OCI-LY7 (cell line): Measurements from ENCODE around the gene TMC8. TPM values are rescaled to one million over a fixed set of nuclear protein-coding genes. Genes with fewer than 3 reads are reported as not detected.

Experiments used
- BruUV-seq: library from RNA; stranded (reverse); fragments of 400-500 nt; replicated peaks from 2 replicates; lab custom pipeline; 2021; lab: Mats Ljungman, UMichigan
- CTCF ChIA-PET: fragments of 300-600 bp; sonication (Branson Sonifier 250); formaldehyde crosslinking; loops from one replicate; lab custom pipeline; 2022; ENCODE audit warnings: antibody characterized with exemption; ENCODE audit not compliant: unreplicated experiment; lab: Charles Lee
- POLR2A ChIA-PET: fragments of 300-600 bp; sonication (Branson Sonifier 250); formaldehyde crosslinking; loops from one replicate; lab custom pipeline; 2022; ENCODE audit warnings: antibody characterized with exemption; lab: Charles Lee
- DNase-seq: peaks from one replicate; pipeline ENCODE4 v3.0.0-alpha.2; 2015; ENCODE audit warnings: low spot score
- H2AFZ ChIP-seq: fragments of 200-600 bp; sonication (generic), shearing (Covaris generic); 2 replicates; pipeline ENCODE4 v1.6.1; 2014; ENCODE audit warnings: mild to moderate bottlenecking, antibody characterized with exemption, low read length, moderate library complexity
- H3K27ac ChIP-seq: fragments of 200-600 bp; sonication (generic); 2 replicates; pipeline ENCODE4 v1.5.1; 2014; ENCODE audit warnings: mixed run types, low read depth, mild to moderate bottlenecking, moderate library complexity, low read length, inconsistent platforms; ENCODE audit not compliant: poor library complexity, severe bottlenecking
- H3K36me3 ChIP-seq: fragments of 200-600 bp; sonication (generic); 2 replicates; pipeline ENCODE4 v1.6.1; 2014; ENCODE audit warnings: mild to moderate bottlenecking, antibody characterized with exemption, low read length, moderate library complexity, mixed read lengths; ENCODE audit not compliant: insufficient read depth
- H3K4me1 ChIP-seq: fragments of 200-600 bp; sonication (generic); 2 replicates; pipeline ENCODE4 v1.5.1; 2014; ENCODE audit warnings: mild to moderate bottlenecking, low read length; ENCODE audit not compliant: insufficient read depth, poor library complexity, severe bottlenecking
- H3K4me2 ChIP-seq: fragments of 200-600 bp; sonication (generic); 2 replicates; pipeline ENCODE4 v1.6.1; 2014; ENCODE audit warnings: mild to moderate bottlenecking, low read length
- H3K4me3 ChIP-seq: fragments of 200-600 bp; sonication (generic); 2 replicates; pipeline ENCODE4 v1.5.1; 2014; ENCODE audit warnings: mild to moderate bottlenecking, low read depth, low read length; ENCODE audit not compliant: poor library complexity, severe bottlenecking
- H3K79me2 ChIP-seq: fragments of 200-600 bp; sonication (generic); 2 replicates; pipeline ENCODE4 v1.6.1; 2016; ENCODE audit warnings: low read depth, mild to moderate bottlenecking, low read length, moderate library complexity, mixed read lengths; ENCODE audit not compliant: insufficient read depth
- H3K9me2 ChIP-seq: fragments of 200-600 bp; sonication (generic); 2 replicates; pipeline ENCODE4 v1.6.1; 2016; ENCODE audit warnings: mild to moderate bottlenecking, low read length, mixed read lengths; ENCODE audit not compliant: insufficient read depth
- H3K9me3 ChIP-seq: fragments of 200-600 bp; sonication (generic); 2 replicates; pipeline ENCODE4 v1.6.1; 2014; ENCODE audit warnings: mild to moderate bottlenecking, mixed run types, low read length, mixed read lengths
- H4K20me1 ChIP-seq: fragments of 200-600 bp; sonication (generic); 2 replicates; pipeline ENCODE4 v1.6.1; 2014; ENCODE audit warnings: mild to moderate bottlenecking, antibody characterized with exemption, low read length, moderate library complexity, mixed read lengths; ENCODE audit not compliant: insufficient read depth
- EZH2phosphoT487 ChIP-seq: fragments of 200-600 bp; sonication (generic); IDR thresholded peaks from 2 replicates; pipeline ENCODE4 v1.6.1; 2018; ENCODE audit warnings: low read depth, borderline replicate concordance, mild to moderate bottlenecking, mixed run types, antibody characterized with exemption, low read length, moderate library complexity, mixed read lengths
- intact Hi-C: fragments of 100-400 bp; cut with micrococcal nuclease; formaldehyde crosslinking; loops from one replicate; pipeline ENCODE4 v1.10.0; 2022; ENCODE audit not compliant: unreplicated experiment
- total RNA-seq, 2 experiments: library from RNA; depleted of rRNA in 1 of 2; stranded (reverse); fragments of >200 nt in 1 of 2; shearing (Covaris generic) in 1 of 2; gene quantifications; 2 replicates each; pipeline ENCODE4 v1.2.3, GENCODE V29; 2014 to 2022
- TF ChIP-seq, protein P1 (sequence below): fragments of 200-600 bp; sonication (generic); conservative IDR thresholded peaks from 2 replicates; pipeline ENCODE4 v1.5.1; 2014; ENCODE audit warnings: mild to moderate bottlenecking, antibody characterized with exemption, low read length, moderate library complexity, mixed read lengths

The TMC8 gene
- total RNA-seq, 2 experiments from 2014 or later, result 83.8 to 236 TPM

DNA sequence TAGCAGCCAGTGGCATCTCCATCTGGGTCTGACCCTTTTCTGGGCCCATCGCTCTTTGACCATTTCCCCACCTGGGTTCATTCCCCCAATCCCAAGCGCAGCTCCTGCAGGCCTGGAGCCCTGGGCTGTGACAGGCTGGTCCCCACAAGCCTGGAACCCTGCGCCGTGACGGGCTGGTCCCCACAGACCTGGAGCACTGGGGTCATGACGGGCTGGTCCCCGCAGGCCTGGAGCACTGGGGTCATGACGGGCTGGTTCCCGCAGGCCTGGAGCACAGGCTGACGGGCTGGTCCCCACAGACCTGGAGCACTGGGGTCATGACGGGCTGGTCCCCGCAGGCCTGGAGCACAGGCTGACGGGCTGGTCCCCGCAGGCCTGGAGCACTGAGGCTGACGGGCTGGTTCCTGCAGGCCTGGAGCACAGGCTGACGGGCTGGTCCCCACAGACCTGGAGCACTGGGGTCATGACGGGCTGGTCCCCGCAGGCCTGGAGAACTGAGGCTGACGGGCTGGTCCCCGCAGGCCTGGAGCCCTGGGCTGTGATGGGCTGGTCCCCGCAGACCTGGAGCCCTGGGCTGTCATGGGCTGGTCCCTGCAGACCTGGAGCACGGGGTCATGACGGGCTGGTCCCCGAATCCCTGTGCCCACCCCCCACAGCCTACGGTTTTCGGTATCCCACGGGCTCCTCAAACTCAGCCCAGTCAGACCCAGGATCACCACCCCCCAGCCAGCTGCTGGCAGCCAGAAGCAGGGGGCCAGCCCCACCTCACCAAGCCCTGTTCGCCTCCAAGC is 18.6 kb upstream of the TMC8 start:
- Histone ChIP-seq H3K4me1 (no peaks in the 10 kb centered on the region), H3K79me2 (no peaks in the 10 kb centered on the region), H3K27ac (no peak overlapping the region), H4K20me1 (no peaks in the 10 kb centered on the region), H2AFZ (no peak overlapping the region), H3K4me2 (no peak overlapping the region), H3K9me3 (no peaks in the 10 kb centered on the region), H3K4me3 (no peak overlapping the region), H3K36me3 (peaks cover 49% of the 10 kb centered on the region), H3K9me2 (no peaks in the 10 kb centered on the region)
- no peak for DNase-seq
- no TSS peak for BruUV-seq
- TF ChIP-seq, protein P1, sequence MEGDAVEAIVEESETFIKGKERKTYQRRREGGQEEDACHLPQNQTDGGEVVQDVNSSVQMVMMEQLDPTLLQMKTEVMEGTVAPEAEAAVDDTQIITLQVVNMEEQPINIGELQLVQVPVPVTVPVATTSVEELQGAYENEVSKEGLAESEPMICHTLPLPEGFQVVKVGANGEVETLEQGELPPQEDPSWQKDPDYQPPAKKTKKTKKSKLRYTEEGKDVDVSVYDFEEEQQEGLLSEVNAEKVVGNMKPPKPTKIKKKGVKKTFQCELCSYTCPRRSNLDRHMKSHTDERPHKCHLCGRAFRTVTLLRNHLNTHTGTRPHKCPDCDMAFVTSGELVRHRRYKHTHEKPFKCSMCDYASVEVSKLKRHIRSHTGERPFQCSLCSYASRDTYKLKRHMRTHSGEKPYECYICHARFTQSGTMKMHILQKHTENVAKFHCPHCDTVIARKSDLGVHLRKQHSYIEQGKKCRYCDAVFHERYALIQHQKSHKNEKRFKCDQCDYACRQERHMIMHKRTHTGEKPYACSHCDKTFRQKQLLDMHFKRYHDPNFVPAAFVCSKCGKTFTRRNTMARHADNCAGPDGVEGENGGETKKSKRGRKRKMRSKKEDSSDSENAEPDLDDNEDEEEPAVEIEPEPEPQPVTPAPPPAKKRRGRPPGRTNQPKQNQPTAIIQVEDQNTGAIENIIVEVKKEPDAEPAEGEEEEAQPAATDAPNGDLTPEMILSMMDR, result no peak
- no peak for TF ChIP-seq EZH2phosphoT487
- ChIA-PET CTCF (interaction anchor here (1.6 kb wide), 1 partner anchor 15 kb away, joined by 5 read pairs; no protein-coding TSS in a partner anchor), POLR2A (no interaction called here)
- intact Hi-C loops, result loop anchor here (1.0 to 2.0 kb wide), 4 partner anchors 22 to 139 kb away; no protein-coding TSS in a partner anchor

DNA sequence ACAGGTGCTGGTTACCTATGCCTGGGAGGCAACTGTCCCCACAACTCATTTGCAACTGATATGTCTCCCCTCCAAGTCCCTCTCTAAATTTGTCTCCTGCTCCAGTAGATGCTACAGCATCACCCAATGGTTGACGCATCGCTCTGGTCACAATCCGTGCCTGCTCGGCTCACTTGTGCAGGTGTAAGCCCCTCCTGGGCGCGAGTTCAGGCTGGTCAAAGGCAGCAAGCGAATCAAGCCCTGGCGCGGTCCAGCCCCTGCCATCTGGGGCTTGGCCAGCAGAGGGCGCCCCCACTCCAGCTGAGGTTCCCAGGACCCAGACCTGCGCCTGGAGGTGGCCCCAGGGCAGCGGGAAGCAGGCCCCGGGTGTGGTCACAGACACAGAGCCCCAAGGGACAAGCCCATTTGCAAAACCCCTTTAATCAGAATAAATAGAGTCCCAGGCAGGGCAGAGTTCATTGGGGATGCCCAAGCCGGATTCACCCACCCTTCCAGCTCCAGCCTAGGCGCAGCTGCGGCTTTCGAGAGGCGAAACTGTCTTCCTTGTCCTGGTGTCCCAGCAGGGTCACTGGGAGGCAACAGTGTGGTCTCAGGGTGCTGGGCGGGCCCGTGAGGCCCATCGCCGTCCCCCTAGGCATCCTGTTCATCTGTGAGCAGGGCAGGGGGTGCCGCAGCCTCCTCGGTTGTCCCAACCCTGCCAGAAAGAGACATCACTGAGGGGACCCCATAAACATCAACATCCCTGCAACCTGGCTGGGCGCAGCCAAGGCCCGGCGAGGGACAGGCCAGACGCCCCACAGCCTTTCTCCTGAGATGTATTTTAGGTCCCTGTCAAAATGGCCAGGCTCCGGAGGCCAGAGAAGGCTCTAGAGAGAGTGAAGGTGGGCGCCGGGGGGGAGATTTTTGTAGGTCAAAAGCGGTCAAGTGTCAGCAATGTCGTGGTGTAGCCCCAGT is 17.8 kb upstream of the TMC8 start:
- no TSS peak for BruUV-seq
- Histone ChIP-seq H4K20me1 (no peaks in the 10 kb centered on the region), H3K4me1 (no peaks in the 10 kb centered on the region), H3K9me3 (no peaks in the 10 kb centered on the region), H3K4me3 (no peak overlapping the region), H3K36me3 (peaks cover 53% of the 10 kb centered on the region), H3K4me2 (no peak overlapping the region), H3K79me2 (no peaks in the 10 kb centered on the region), H3K9me2 (no peaks in the 10 kb centered on the region), H2AFZ (no peak overlapping the region), H3K27ac (no peak overlapping the region)
- intact Hi-C loops, result loop anchor here (1.0 to 2.0 kb wide), 4 partner anchors 22 to 139 kb away; no protein-coding TSS in a partner anchor
- ChIA-PET POLR2A (no interaction called here), CTCF (interaction anchor here (1.6 kb wide), 1 partner anchor 14 kb away, joined by 5 read pairs; no protein-coding TSS in a partner anchor)
- peak; percentile 75 for DNase-seq
- TF ChIP-seq, protein P1, result peak; percentile 100
- TF ChIP-seq EZH2phosphoT487, result no peak
